ENCODE measurements around the gene KRTAP10-1. TPM values are rescaled to one million over a fixed set of nuclear protein-coding genes. Genes with fewer than 3 reads are reported as not detected.

Gene KRTAP10-1
- total and polyA plus RNA-seq, 2 of the 8 experiments (the other 6 are each of a cell fraction or from before 2014, with no cell fraction given) = 0.08 TPM; not detected in 1

- H2BK5ac ChIP-seq (ENCODE audit: low read depth, low read length) = no peak overlapping the region
- H3K27me3 ChIP-seq (replicated peaks in 1 of 4; ENCODE audit: control insufficient read depth in 3 of 4, extremely low read depth in 1 of 4, insufficient read depth in 3 of 4, low read length in 3 of 4) = no peaks in the 10 kb centered on the region
- no peak overlapping the region for H3K23ac ChIP-seq (ENCODE audit: insufficient read length)
- peaks cover 3 to 6% of the 10 kb centered on the region in 2 experiments for H4K20me1 ChIP-seq (replicated peaks in 1 of 2; ENCODE audit: control insufficient read depth in 1 of 2, insufficient read depth in 2 of 2, low read length in 2 of 2)
- peaks cover 0 to 8% (median 8%) of the 10 kb centered on the region in 4 experiments; a peak in 4 of 8 replicates for H3K36me3 ChIP-seq (ENCODE audit: control insufficient read depth in 2 of 4, insufficient read depth in 4 of 4, low read length in 3 of 4)
- WGBS, 2 experiments (ENCODE audit: extremely low coverage in 1 of 2, insufficient coverage in 1 of 2, insufficient read length in 1 of 2, insufficient replicate concordance in 2 of 2, low coverage in 1 of 2, low lambda C conversion rate in 2 of 2, missing lambda C conversion rate in 1 of 2) = 91% methylated on average over 29 of the region's 30 CpGs; no CpG with 5 or more reads in 1 of the 2 experiments
- no peak overlapping the region for H3K14ac ChIP-seq (ENCODE audit: insufficient read length)
- H4K5ac ChIP-seq (ENCODE audit: insufficient read length, low read depth, low read length) = no peak overlapping the region
- H3K79me2 ChIP-seq (ENCODE audit: control insufficient read depth in 1 of 2, insufficient read depth in 2 of 2, low read length in 2 of 2) = no peaks in the 10 kb centered on the region
- no peak overlapping the region for H3K9ac ChIP-seq (replicated peaks in 1 of 4; ENCODE audit: extremely low read depth in 1 of 4, low read depth in 3 of 4, low read length in 3 of 4)
- H3K9me3 ChIP-seq (ENCODE audit: insufficient read depth in 2 of 2, low read depth in 1 of 2, low read length in 1 of 2) = no peaks in the 10 kb centered on the region
- no peaks in the 10 kb centered on the region; a peak in 3 of 7 replicates for H3K4me1 ChIP-seq (replicated peaks in 1 of 4; ENCODE audit: control insufficient read depth in 3 of 4, insufficient read depth in 4 of 4, low read length in 3 of 4)
- H3K18ac ChIP-seq (ENCODE audit: extremely low read depth, low read length) = no peak overlapping the region
- H3K4ac ChIP-seq (replicated peaks; ENCODE audit: insufficient read length, low read depth, low read length) = no peak overlapping the region
- no peak overlapping the region for H3K56ac ChIP-seq (replicated peaks; ENCODE audit: insufficient read length, low read depth, low read length)
- no peak overlapping the region for H3K27ac ChIP-seq (ENCODE audit: low read depth, low read length)
- H3K4me2 ChIP-seq (ENCODE audit: insufficient read depth in 1 of 2, low read depth in 2 of 2, low read length in 2 of 2) = no peak overlapping the region
- TF ChIP-seq SP4 (IDR thresholded peaks at IDR 0.05; ENCODE audit: low read length) (no peak), CHD2 (IDR thresholded peaks at IDR 0.05; ENCODE audit: low read length) (no peak), RNF2 (IDR thresholded peaks at IDR 0.05; ENCODE audit: borderline replicate concordance, low read depth, low read length, missing control alignments, poor library complexity, severe bottlenecking) (no peak), TAF1 (IDR thresholded peaks at IDR 0.05; ENCODE audit: low read depth, low read length) (no peak), SRF (IDR thresholded peaks at IDR 0.05; ENCODE audit: low read depth, low read length) (no peak), TCF12 (IDR thresholded peaks at IDR 0.05; ENCODE audit: low read depth, low read length) (no peak), CTBP2 (IDR thresholded peaks at IDR 0.05; ENCODE audit: borderline replicate concordance, insufficient read depth, insufficient read length, low read length) (no peak), FOSL1 (IDR thresholded peaks at IDR 0.05; ENCODE audit: insufficient read depth, low read depth, low read length) (no peak), CEBPB (IDR thresholded peaks at IDR 0.05; ENCODE audit: low read depth, low read length) (no peak)
- H2BK15ac ChIP-seq (ENCODE audit: low read length) = no peak overlapping the region
- no peak overlapping the region for H2BK12ac ChIP-seq (ENCODE audit: low read depth, low read length)
- H2BK120ac ChIP-seq (replicated peaks; ENCODE audit: low read depth, low read length) = no peak overlapping the region
- H3K23me2 ChIP-seq (ENCODE audit: low read depth, low read length) = 0 out of 2 replicates have a peak, but pooled peaks cover 2% of the 10 kb centered on the region
- ChIA-PET POLR2A (ENCODE audit: partially characterized antibody) (interaction anchor here (1.1 to 1.7 kb wide), 2 partner anchors 16 to 71 kb away, joined by 3 to 4 read pairs; no protein-coding TSS in a partner anchor), CTCF (ENCODE audit: partially characterized antibody) (interaction anchor here (1.0 to 1.1 kb wide), 2 partner anchors 20 to 40 kb away, joined by 3 read pairs; no protein-coding TSS in a partner anchor)
- no peak overlapping the region for H3K4me3 ChIP-seq (ENCODE audit: extremely low read depth in 1 of 4, insufficient read depth in 2 of 4, low read depth in 3 of 4, low read length in 4 of 4)
- no peak overlapping the region for H2AFZ ChIP-seq (ENCODE audit: low read length)
- FAIRE-seq (no peak), DNase-seq (ENCODE audit: low read depth in 1 of 2, low spot score in 2 of 2) (no peak)
- H2AK5ac ChIP-seq (ENCODE audit: low read depth, low read length) = no peak overlapping the region
- no peak overlapping the region for H4K91ac ChIP-seq (replicated peaks; ENCODE audit: insufficient read length, low read length)
- H2BK20ac ChIP-seq (ENCODE audit: low read length) = no peak overlapping the region
- no peaks in the 10 kb centered on the region for H3K79me1 ChIP-seq (ENCODE audit: low read depth, low read length)
- no peak overlapping the region for H4K8ac ChIP-seq (ENCODE audit: extremely low read depth, insufficient read depth, low read length)
These were observed 31.1 kb downstream of the KRTAP10-1 start for GRCh38 chr21:44508711-44509445.

Data from H1 (cell line).